Muscle layer of colon (tissue), 2 donors: ENCODE data around the gene APBB2.
"Not testable (repeated sequence)": the region's sequence is repeated elsewhere in the genome, so short reads cannot be mapped to it uniquely, and the experiment has no call there.

Source experiments
- H3K27ac ChIP-seq: one replicate; pipeline ENCODE4 v1.7.0; 2013; ENCODE audit warnings: low read depth, mild to moderate bottlenecking, low read length, moderate library complexity
- H3K27me3 ChIP-seq, 2 donors: one replicate each; pipeline ENCODE4 v1.7.0; 2013; ENCODE audit warnings: low read length in 2 of 2, mild to moderate bottlenecking in 2 of 2; ENCODE audit not compliant: insufficient read depth in 2 of 2, control insufficient read depth in 1 of 2
- H3K36me3 ChIP-seq: one replicate; pipeline ENCODE4 v1.7.0; 2013; ENCODE audit warnings: mild to moderate bottlenecking, low read length; ENCODE audit not compliant: insufficient read depth
- H3K4me1 ChIP-seq: one replicate; pipeline ENCODE4 v1.7.0; 2013; ENCODE audit warnings: mild to moderate bottlenecking, low read length; ENCODE audit not compliant: insufficient read depth
- H3K4me3 ChIP-seq, 2 donors: one replicate each; pipeline ENCODE4 v1.7.0; 2013; ENCODE audit warnings: low read length in 2 of 2, low read depth in 1 of 2, mild to moderate bottlenecking in 1 of 2, moderate library complexity in 1 of 2
- H3K9ac ChIP-seq: one replicate; pipeline ENCODE4 v1.7.0; 2013; ENCODE audit warnings: low read length
- H3K9me3 ChIP-seq: one replicate; pipeline ENCODE4 v1.7.0; 2013; ENCODE audit warnings: mild to moderate bottlenecking, low read length
- donor health status: abdominal sarcoma.
- donor health status: Adenocarcinoma of cecum.

The APBB2 gene

DNA sequence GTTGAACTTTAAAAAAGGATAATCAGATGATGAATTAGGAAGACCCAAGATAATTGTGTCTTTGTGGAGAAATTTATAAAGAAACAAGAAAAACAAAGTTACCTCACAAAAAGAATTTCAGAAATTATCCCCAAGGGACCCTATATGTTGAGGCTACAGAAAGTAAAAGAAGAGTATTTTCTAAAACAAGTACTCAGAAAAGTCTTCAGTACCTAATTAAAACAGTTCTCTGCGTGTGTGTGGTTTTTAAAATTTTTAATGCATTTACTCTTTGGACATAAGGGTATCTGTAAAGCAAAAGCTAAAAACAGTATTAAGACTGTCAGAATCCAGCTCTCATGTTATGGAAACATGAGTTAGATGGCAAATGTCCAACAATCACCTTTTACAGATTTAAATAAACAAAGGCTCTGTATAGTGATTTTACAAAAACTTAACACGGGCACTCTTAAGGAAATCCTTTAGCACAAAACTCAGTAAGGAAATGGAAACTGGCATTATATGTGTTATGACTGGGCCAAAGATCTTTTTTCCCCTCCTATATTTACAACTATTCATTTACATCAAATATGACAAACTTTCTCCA is 277.1 kb downstream of the APBB2 start:
- Histone ChIP-seq H3K4me1 (peaks cover 29% of the 10 kb centered on the region), H3K36me3 (peaks cover 12% of the 10 kb centered on the region), H3K9me3 (no peaks in the 10 kb centered on the region), H3K4me3 (no peak overlapping the region), H3K9ac (no peak overlapping the region), H3K27ac (no peak overlapping the region), H3K27me3 (no peaks in the 10 kb centered on the region)

DNA sequence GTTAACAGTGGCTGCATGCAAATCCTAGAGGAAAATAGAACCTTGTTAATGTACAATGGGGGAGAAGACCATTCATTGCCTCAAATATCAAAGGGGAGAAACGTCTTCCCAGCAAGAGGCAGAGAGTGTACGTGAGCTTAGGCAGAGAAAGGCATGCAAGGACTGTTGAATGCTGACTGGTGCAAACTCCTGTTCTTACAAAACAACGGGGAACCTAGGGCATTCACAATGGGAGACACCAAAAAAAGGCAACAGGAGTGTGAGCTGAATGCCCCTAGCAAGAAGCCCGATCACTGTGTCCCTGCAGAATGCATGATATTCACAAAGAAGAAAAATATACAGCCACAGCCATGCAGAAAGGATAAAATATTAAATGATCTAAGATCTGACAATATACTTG is 279.7 kb downstream of the APBB2 start:
- Histone ChIP-seq H3K27ac (no peak overlapping the region), H3K4me3 (no peak overlapping the region), H3K9me3 (no peaks in the 10 kb centered on the region), H3K36me3 (peaks cover 12% of the 10 kb centered on the region), H3K9ac (no peak overlapping the region), H3K4me1 (peaks cover 4% of the 10 kb centered on the region), H3K27me3 (no peaks in the 10 kb centered on the region)

DNA sequence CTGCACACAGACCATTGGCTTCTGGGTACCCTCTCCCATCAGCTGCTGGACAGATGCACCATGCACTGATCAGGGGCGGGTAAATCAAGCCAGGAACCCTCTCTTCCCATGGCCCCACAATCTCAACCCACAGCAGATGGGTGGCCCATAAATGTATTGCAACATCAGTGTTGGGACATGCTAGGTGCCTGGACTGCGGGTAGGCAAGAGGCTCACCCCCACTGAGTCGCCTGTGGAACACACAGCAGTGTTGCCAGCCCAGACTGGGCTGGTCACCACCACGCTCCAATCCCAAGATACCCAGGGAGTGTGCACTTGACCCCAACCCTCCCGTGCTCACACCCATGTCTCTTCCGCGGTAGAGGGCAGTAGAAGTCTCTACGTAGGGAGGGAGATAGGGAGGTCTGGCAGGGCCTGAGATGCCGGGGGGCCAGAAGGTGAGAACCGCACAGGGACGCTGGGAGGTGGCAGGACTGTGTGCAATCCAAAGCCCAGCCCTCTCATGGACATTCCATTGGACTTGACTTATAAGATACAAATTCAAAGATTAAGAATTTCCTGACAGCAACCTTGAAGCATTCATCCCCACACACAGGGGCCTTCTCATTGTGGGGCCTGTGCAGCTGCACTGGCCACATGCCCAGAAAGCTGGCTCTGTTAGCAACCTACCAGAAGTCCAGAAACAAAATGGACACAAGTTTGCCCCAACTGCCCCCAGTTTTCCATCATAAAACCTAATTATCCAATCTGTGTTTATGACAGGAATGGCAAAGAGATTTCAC is 280.9 kb downstream of the APBB2 start:
- Histone ChIP-seq H3K9ac (no peak overlapping the region), H3K9me3 (no peaks in the 10 kb centered on the region), H3K4me3 (no peak overlapping the region), H3K27me3 (no peaks in the 10 kb centered on the region), H3K27ac (no peak overlapping the region), H3K4me1 (no peaks in the 10 kb centered on the region), H3K36me3 (peaks cover 12% of the 10 kb centered on the region)

DNA sequence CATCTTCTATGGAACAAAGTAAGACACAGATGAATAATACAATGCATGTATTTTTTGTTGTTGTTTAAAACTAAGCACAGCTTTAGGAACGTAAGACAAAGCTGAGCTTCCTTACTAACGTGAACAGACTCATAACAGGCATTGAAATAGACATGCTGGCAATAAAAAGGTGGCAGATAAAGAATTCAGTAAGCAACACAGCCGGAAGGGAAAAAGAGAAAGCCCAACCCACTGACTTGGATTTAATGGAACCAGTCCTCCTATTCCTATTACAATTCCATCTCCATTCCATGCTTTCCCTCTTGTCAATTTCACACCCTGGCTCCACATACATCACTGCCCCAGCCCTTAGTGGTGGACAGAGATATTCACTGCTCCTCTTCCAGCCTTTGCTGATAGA is 282.5 kb downstream of the APBB2 start:
- Histone ChIP-seq H3K36me3 (peaks cover 12% of the 10 kb centered on the region), H3K27me3 (no peaks in the 10 kb centered on the region), H3K9ac (no peak overlapping the region), H3K9me3 (no peaks in the 10 kb centered on the region), H3K27ac (no peak overlapping the region), H3K4me1 (peaks cover 4% of the 10 kb centered on the region), H3K4me3 (no peak overlapping the region)

GRCh38 chr4:40931238-40931637 is 283.1 kb downstream of the APBB2 start:
- H3K27ac ChIP-seq = no peak overlapping the region

GRCh38 chr4:40927074-40927473 is 287.3 kb downstream of the APBB2 start:
- Histone ChIP-seq H3K27me3 (no peaks in the 10 kb centered on the region), H3K9ac (no peak overlapping the region), H3K4me1 (peaks cover 4% of the 10 kb centered on the region), H3K36me3 (no peaks in the 10 kb centered on the region), H3K4me3 (no peak overlapping the region), H3K27ac (no peak overlapping the region), H3K9me3 (no peaks in the 10 kb centered on the region)

More at GRCh38 chr4:40931238-40931637, 283.1 kb downstream of the APBB2 start:
- H3K27me3 ChIP-seq = no peaks in the 10 kb centered on the region
- peaks cover 4% of the 10 kb centered on the region for H3K4me1 ChIP-seq
- no peak overlapping the region for H3K4me3 ChIP-seq
- peaks cover 12% of the 10 kb centered on the region for H3K36me3 ChIP-seq
- no peak overlapping the region for H3K9ac ChIP-seq
- H3K9me3 ChIP-seq = no peaks in the 10 kb centered on the region

- no peak overlapping the region for H3K4me3 ChIP-seq
- no peaks in the 10 kb centered on the region for H3K9me3 ChIP-seq
- H3K27ac ChIP-seq = no peak overlapping the region
- H3K27me3 ChIP-seq = no peaks in the 10 kb centered on the region
- no peak overlapping the region for H3K9ac ChIP-seq
- peaks cover 4% of the 10 kb centered on the region for H3K4me1 ChIP-seq
- no peaks in the 10 kb centered on the region for H3K36me3 ChIP-seq
Measured at GRCh38 chr4:40924793-40925117, 289.6 kb downstream of the APBB2 start.

GRCh38 chr4:40924096-40924792 is 290.1 kb downstream of the APBB2 start:
- Histone ChIP-seq H3K36me3 (no peaks in the 10 kb centered on the region), H3K9me3 (no peaks in the 10 kb centered on the region), H3K9ac (no peak overlapping the region), H3K27me3 (no peaks in the 10 kb centered on the region), H3K4me3 (no peak overlapping the region), H3K4me1 (peaks cover 4% of the 10 kb centered on the region), H3K27ac (no peak overlapping the region)

DNA sequence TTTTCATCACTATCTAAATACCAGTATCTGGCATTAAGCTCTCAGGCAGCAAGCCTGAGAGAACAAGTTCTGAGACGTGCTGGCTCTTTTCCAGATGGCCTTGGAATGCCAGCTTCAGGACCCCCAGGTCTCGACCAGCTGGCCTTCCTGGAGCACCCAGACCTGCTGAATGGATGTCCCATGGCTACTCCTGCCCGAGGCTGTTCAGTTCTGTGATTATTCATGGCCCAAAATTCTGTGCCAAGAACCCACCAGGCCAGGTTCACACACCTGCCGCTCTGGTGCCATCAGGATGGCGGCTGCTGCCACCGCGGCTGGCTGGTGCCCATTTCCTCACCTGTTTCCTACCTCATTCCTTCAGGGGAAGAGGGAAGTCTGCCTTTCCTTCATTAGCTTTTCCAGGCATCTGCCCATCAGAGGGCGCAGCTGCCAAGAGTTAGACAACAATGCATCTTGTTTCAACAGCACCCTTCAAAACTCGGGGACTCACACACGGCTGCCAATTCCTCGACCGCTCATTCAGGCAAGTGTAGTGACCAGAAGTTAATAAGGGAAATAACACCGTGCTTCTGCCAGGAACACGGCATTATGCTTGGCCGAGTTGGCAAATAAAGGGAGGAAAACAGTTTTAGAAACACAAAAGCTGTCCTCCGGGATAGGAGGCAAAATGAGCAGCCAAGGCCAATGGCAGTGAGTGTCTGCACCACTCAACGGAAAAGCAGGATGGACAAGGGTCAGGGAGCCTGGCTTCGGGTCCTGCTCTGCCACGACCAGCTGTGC is 290.8 kb downstream of the APBB2 start:
- peaks cover 7% of the 10 kb centered on the region for H3K4me1 ChIP-seq
- H3K9ac ChIP-seq = no peak overlapping the region
- H3K36me3 ChIP-seq = no peaks in the 10 kb centered on the region
- no peak overlapping the region for H3K4me3 ChIP-seq
- H3K27ac ChIP-seq = no peak overlapping the region
- no peaks in the 10 kb centered on the region for H3K9me3 ChIP-seq
- no peaks in the 10 kb centered on the region for H3K27me3 ChIP-seq

DNA sequence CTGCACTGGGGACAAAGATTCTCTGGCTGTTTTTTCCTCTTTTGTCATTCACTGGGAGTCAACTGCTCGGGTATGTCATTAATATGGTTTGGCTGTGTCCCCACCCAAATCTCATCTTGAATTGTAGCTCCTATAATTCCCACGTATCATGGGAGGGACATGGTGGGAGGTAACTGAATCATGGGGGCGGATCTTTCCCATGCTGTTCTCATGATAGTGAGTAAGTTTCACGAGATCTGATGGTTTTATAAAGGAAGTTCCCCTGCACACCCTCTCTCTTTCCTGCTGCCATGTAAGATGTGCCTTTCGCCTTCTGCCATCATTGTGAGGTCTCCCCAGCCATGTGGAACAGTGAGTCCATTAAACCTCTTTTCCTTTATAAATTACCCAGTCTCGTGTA is 294.4 kb downstream of the APBB2 start:
- not testable (repeated sequence) for H3K4me3 ChIP-seq, H3K27me3 ChIP-seq, H3K9me3 ChIP-seq, H3K27ac ChIP-seq, H3K9ac ChIP-seq, H3K36me3 ChIP-seq
- H3K4me1 ChIP-seq = peaks cover 12% of the 10 kb centered on the region

GRCh38 chr4:40918330-40918729 is 296.0 kb downstream of the APBB2 start:
- Histone ChIP-seq H3K9me3 (no peaks in the 10 kb centered on the region), H3K27ac (no peak overlapping the region), H3K4me3 (no peak overlapping the region), H3K9ac (no peak overlapping the region), H3K4me1 (peaks cover 12% of the 10 kb centered on the region), H3K36me3 (no peaks in the 10 kb centered on the region), H3K27me3 (no peaks in the 10 kb centered on the region)
